GM19397 (cell line): ENCODE results near the gene ZNF846.
A peak's percentile ranks its signal among the peaks of the same experiment; 100 is the strongest.
"Not testable (repeated sequence)": the region's sequence is repeated elsewhere in the genome, so short reads cannot be mapped to it uniquely, and the experiment has no call there.

Experiments
- ATAC-seq: cut with Tn5 transposase; IDR thresholded peaks from one replicate; pipeline ENCODE4 v1.9.1; 2021; ENCODE audit warnings: mild to moderate bottlenecking, moderate library complexity; ENCODE audit not compliant: unreplicated experiment

The ZNF846 gene

GRCh38 chr19:9768175-9769112, at the start of gene ZNF846:
Gene ZNF846, minus strand, starts transcription at chr19:9768738. Its CDS starts 3,788 bp downstream, at chr19:9764950.
- ATAC-seq = peak; percentile 98

- ATAC-seq = no peak
Measured at GRCh38 chr19:9818175-9818733, 49.7 kb upstream of the ZNF846 start.

- ATAC-seq = no peak
Measured at GRCh38 chr19:9811139-9811538, 42.6 kb upstream of the ZNF846 start.

GRCh38 chr19:9808855-9809824, 40.6 kb upstream of the ZNF846 start:
- no peak for ATAC-seq

- ATAC-seq = no peak
Measured at GRCh38 chr19:9806803-9807202, 38.3 kb upstream of the ZNF846 start.

GRCh38 chr19:9801976-9802375, 33.4 kb upstream of the ZNF846 start:
- no peak for ATAC-seq

- ATAC-seq = no peak
Measured at GRCh38 chr19:9799162-9799561, 30.6 kb upstream of the ZNF846 start.

GRCh38 chr19:9797871-9798270, 29.3 kb upstream of the ZNF846 start:
- ATAC-seq = no peak

GRCh38 chr19:9796113-9796773, 27.7 kb upstream of the ZNF846 start:
- peak; percentile 30 for ATAC-seq

- no peak for ATAC-seq
Measured at GRCh38 chr19:9793071-9793591, 24.6 kb upstream of the ZNF846 start.

- peak; percentile 44 for ATAC-seq
Measured at GRCh38 chr19:9792206-9793070, 23.9 kb upstream of the ZNF846 start.

GRCh38 chr19:9791552-9792205, 23.1 kb upstream of the ZNF846 start:
- ATAC-seq = no peak

- not testable (repeated sequence) for ATAC-seq
Measured at GRCh38 chr19:9791073-9791367, 22.5 kb upstream of the ZNF846 start.

GRCh38 chr19:9789579-9789978, 21.0 kb upstream of the ZNF846 start:
- ATAC-seq = not testable (repeated sequence)

GRCh38 chr19:9789066-9789465, 20.5 kb upstream of the ZNF846 start:
- ATAC-seq = no peak

GRCh38 chr19:9788604-9789003, 20.1 kb upstream of the ZNF846 start:
- not testable (repeated sequence) for ATAC-seq

- ATAC-seq = no peak
Measured at GRCh38 chr19:9786819-9787218, 18.3 kb upstream of the ZNF846 start.

GRCh38 chr19:9786342-9786741, 17.8 kb upstream of the ZNF846 start:
- ATAC-seq = no peak
